RKO (cell line): ENCODE data around the gene C1QL1.

Experiments used
- DNase-seq: peaks from one replicate; pipeline ENCODE4 v3.0.0-alpha.2; 2016; ENCODE audit warnings: low spot score

Gene C1QL1

GRCh38 chr17:44968225-44969143 lies at the start of gene C1QL1:
C1QL1 (minus strand) TSS chr17:44968303; CDS start chr17:44968048, 255 bp downstream.
- no peak for DNase-seq

- DNase-seq = peak; percentile 63
Measured at GRCh38 chr17:45016823-45017222, 48.7 kb upstream of the C1QL1 start.

- DNase-seq = no peak
Measured at GRCh38 chr17:45016237-45016636, 48.1 kb upstream of the C1QL1 start.

GRCh38 chr17:45013021-45013997 lies 45.2 kb upstream of the C1QL1 start:
- DNase-seq = no peak

- DNase-seq = no peak
Measured at GRCh38 chr17:45011767-45012166, 43.7 kb upstream of the C1QL1 start.

GRCh38 chr17:45009676-45010467 lies 41.8 kb upstream of the C1QL1 start:
- DNase-seq = no peak

GRCh38 chr17:45008216-45008615 lies 40.1 kb upstream of the C1QL1 start:
- DNase-seq = no peak

GRCh38 chr17:45006927-45007461 lies 38.9 kb upstream of the C1QL1 start:
- no peak for DNase-seq

- no peak for DNase-seq
Measured at GRCh38 chr17:45005700-45006099, 37.6 kb upstream of the C1QL1 start.

GRCh38 chr17:45004388-45004787 lies 36.3 kb upstream of the C1QL1 start:
- no peak for DNase-seq

- DNase-seq = no peak
Measured at GRCh38 chr17:45003877-45004276, 35.8 kb upstream of the C1QL1 start.

- DNase-seq = no peak
Measured at GRCh38 chr17:45001310-45001709, 33.2 kb upstream of the C1QL1 start.

- DNase-seq = no peak
Measured at GRCh38 chr17:44999433-44999832, 31.3 kb upstream of the C1QL1 start.

GRCh38 chr17:44998646-44999045 lies 30.5 kb upstream of the C1QL1 start:
- no peak for DNase-seq

- DNase-seq = no peak
Measured at GRCh38 chr17:44997733-44998520, 29.8 kb upstream of the C1QL1 start.

GRCh38 chr17:44996304-44996703 lies 28.2 kb upstream of the C1QL1 start:
- no peak for DNase-seq

GRCh38 chr17:44995436-44996001 lies 27.4 kb upstream of the C1QL1 start:
- DNase-seq = no peak

GRCh38 chr17:44992242-44992939 lies 24.3 kb upstream of the C1QL1 start:
- DNase-seq = no peak

- DNase-seq = no peak
Measured at GRCh38 chr17:44990994-44991393, 22.9 kb upstream of the C1QL1 start.
